MM.1S (cell line): ENCODE results near the gene HOXD4.

ENCODE experiments used
- EZH2 ChIP-seq: fragments of 300-600 bp; sonication (generic); optimal IDR thresholded peaks from 2 replicates; pipeline ENCODE3; 2017; ENCODE audit warnings: low read depth, mild to moderate bottlenecking, antibody characterized with exemption, low read length, mixed read lengths
- EZH2phosphoT487 ChIP-seq: fragments of 300-600 bp; sonication (generic); IDR thresholded peaks from 2 replicates; pipeline ENCODE4 v1.6.1; 2018; ENCODE audit warnings: antibody characterized with exemption, low read length
- TF ChIP-seq, protein P1 (sequence below): fragments of 300-600 bp; sonication (generic); IDR thresholded peaks from 2 replicates; pipeline ENCODE4 v1.5.1; 2016; ENCODE audit warnings: antibody characterized with exemption, low read length, mixed read lengths

DNA sequence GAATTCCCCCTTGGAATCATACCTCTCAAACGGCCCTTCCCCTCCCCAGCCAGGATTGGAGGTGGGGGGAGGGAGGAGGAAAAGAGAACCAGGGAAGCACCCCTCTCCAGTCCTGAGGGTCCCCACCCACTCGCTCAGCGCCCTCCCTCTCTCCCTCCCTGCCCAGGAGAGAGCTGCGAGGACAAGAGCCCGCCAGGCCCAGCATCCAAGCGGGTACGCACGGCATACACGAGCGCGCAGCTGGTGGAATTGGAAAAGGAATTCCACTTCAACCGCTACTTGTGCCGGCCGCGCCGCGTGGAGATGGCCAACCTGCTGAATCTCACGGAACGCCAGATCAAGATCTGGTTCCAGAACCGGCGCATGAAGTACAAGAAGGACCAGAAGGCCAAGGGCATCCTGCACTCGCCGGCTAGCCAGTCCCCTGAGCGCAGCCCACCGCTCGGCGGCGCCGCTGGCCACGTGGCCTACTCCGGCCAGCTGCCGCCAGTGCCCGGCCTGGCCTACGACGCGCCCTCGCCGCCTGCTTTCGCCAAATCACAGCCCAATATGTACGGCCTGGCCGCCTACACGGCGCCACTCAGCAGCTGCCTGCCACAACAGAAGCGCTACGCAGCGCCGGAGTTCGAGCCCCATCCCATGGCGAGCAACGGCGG, 20.1 kb downstream of the HOXD4 start:
- TF ChIP-seq, protein P1, sequence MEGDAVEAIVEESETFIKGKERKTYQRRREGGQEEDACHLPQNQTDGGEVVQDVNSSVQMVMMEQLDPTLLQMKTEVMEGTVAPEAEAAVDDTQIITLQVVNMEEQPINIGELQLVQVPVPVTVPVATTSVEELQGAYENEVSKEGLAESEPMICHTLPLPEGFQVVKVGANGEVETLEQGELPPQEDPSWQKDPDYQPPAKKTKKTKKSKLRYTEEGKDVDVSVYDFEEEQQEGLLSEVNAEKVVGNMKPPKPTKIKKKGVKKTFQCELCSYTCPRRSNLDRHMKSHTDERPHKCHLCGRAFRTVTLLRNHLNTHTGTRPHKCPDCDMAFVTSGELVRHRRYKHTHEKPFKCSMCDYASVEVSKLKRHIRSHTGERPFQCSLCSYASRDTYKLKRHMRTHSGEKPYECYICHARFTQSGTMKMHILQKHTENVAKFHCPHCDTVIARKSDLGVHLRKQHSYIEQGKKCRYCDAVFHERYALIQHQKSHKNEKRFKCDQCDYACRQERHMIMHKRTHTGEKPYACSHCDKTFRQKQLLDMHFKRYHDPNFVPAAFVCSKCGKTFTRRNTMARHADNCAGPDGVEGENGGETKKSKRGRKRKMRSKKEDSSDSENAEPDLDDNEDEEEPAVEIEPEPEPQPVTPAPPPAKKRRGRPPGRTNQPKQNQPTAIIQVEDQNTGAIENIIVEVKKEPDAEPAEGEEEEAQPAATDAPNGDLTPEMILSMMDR: no peak
- no peak for TF ChIP-seq EZH2
- TF ChIP-seq EZH2phosphoT487: no peak
